HG03196 (cell line): ENCODE data around the gene SUCLG1.
"Not testable (repeated sequence)": the region's sequence is repeated elsewhere in the genome, so short reads cannot be mapped to it uniquely, and the experiment has no call there.

Experiments
- ATAC-seq: cut with Tn5 transposase; IDR thresholded peaks from one replicate; pipeline ENCODE4 v1.9.1; 2021; ENCODE audit not compliant: unreplicated experiment

SUCLG1 gene

GRCh38 chr2:84424152-84424551, 34.9 kb downstream of the SUCLG1 start:
- no peak for ATAC-seq

DNA sequence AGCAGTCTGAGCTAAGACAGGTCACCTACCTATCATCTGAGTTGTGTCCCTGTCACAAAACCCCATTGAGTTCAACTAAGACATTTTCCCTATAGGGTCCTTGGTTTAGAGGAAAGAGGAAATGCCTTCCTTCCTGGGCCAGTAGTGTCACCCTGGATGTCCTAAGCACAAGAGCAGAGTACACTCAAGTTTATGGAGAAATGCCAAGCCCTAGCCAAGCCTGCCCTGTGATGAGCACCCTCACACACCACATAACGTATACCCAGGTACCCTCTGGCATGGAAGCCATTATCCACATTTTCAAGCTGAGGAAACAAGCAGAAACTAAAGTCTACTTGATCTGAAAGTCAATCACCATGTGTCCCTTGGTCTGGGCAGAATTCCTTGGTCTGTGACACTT, 37.3 kb downstream of the SUCLG1 start:
- no peak for ATAC-seq

DNA sequence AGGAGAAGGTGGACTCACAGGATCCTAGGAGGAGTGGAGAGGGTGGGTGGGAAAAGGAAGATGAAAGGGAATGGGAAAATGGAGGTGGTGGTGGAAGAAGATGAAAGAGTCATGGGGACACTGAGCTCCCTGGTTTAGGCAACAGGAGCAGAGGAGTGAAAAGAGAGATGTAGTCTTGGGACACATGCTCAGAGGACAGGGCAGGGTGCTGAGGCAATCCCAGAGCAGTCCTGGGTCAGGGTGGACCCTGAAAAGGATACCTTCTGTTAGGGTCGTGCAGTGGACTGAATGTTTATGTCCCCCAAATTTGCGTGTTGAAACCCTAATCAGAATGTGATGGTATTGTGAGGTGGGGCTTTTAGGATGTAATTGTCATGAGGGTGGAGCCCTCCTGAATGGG, 37.9 kb downstream of the SUCLG1 start:
- ATAC-seq: no peak

GRCh38 chr2:84417453-84418145, 41.5 kb downstream of the SUCLG1 start:
- ATAC-seq: no peak

GRCh38 chr2:84409531-84409930, 49.5 kb downstream of the SUCLG1 start:
- no peak for ATAC-seq

GRCh38 chr2:84402111-84402510, 57.0 kb downstream of the SUCLG1 start:
- not testable (repeated sequence) for ATAC-seq

- not testable (repeated sequence) for ATAC-seq
Observed at GRCh38 chr2:84399839-84400238, 59.2 kb downstream of the SUCLG1 start.

DNA sequence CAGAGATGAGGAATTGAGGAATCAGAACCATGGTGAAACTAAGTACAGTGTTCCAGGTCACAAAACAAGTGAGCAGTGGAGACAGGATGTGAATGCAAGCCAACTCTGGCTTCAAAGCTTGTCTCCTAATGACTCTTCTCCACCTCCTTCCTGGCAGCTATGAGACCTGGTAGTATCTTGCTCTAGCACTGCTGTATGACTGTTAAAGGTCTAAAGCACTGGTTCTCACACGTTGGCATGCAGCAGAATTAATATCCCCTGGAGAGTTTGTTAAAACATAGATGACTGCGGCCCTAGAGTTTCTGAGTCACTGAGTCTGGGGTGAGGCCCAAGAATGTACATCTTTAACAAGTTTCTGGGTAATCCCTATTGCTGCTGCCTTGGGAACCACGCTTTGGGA, 63.3 kb downstream of the SUCLG1 start:
- no peak for ATAC-seq

- ATAC-seq: no peak
Observed at GRCh38 chr2:84394628-84395027, 64.5 kb downstream of the SUCLG1 start.

DNA sequence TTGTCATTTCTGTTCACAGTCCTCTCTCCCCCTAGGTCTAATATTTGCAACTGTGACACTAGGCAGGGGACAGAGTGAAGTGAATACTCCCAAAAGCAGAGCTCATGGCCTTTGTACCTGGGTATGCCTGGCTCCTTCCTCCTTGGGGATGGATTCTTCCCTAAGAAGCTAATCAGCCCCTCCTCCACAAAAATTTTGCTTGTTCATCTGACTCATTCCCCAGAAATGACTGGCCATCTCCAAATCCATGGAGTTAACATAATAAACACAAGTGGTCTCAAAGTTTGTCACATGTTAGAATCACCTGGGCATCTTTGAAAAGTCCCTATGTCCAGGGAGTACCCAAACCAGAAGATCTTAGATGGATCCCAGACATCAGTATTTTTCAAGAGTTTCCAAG, 65.3 kb downstream of the SUCLG1 start:
- ATAC-seq: no peak

DNA sequence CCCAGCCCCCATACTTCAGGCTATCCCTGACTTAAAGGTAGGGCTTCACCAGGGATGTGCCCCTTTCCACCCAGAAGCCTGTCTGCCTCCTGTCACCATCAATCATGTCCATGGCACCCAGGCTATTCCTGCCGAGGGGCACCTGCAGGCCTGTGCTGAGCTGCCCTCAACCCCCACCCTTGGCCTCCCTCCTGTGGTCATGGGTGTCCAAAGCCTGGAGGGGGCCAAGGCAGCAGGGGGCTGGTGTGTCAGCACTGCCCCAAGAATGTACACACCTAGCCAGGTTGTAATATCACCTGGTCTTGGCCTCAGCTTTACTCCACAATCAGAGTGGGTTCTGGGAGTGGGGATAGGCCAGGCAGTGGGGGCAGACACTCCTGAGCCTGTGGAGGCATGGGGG, 69.3 kb downstream of the SUCLG1 start:
- ATAC-seq: no peak

DNA sequence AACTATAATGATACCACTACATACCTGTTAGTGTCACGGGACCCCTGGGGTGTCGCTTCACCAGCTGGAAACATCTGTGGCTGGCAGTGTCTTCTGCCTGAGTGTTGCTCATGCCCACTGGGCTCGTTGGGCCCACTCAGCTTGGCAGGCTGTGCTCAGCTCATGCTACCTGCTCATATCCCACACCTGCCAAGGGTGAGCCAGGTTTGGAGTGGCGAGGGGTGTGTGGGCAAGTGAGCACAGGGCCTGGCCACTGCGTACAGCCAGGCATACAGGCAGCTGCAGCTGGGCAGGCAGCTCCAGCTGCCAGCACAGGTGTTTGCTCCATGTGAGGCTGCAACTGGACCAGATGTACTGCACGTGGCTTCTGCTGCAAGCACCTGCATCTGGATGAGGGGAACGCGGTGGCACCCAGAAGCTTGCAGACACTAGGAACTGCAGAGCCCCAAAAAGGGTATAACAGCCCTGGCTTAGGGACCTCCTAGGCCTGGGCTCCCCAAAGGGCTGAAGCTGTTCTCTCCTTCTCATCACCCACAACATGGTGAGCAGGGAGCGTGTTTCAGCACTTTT, 70.1 kb downstream of the SUCLG1 start:
- no peak for ATAC-seq

- ATAC-seq: no peak
Observed at GRCh38 chr2:84388133-84388532, 70.9 kb downstream of the SUCLG1 start.

GRCh38 chr2:84386336-84387040, 72.6 kb downstream of the SUCLG1 start:
- no peak for ATAC-seq

DNA sequence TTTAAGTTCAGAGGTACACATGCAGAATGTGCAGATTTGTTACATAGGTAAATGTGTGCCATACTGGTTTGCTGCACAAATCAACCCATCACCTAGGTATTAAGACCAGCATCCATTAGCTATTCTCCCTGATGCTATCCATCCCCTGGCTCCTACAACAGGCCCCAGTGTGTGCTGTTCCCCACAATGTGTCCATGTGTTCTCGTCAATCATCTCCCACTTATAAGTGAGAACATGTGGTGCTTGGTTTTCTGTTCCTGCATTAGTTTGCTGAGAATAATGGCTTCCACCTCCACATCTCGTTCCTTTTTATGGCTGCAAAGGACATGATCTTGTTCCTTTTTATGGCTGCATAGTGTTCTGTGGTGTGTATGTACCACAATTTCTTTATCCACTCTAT, 75.8 kb downstream of the SUCLG1 start:
- ATAC-seq: no peak

DNA sequence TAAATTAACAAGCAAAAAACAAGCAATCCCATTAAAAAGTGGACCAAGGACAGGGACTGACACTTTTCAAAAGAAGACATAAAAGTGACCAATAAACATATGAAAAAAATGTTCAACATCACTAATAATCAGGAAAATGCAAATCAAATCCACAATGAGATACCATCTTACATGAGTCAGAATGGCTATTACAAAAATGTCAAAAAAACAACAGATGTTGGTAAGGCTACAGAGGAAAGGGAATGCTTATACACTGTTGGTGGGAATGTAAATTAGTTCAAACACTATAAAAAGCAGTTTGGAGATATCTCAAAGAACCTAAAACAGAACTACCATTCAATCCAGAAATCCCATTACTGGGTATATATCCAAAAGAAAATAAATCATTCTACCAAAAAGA, 78.2 kb downstream of the SUCLG1 start:
- no peak for ATAC-seq

- ATAC-seq: no peak
Observed at GRCh38 chr2:84378960-84379359, 80.1 kb downstream of the SUCLG1 start.

GRCh38 chr2:84375020-84375419, 84.1 kb downstream of the SUCLG1 start:
- ATAC-seq: no peak

- ATAC-seq: no peak
Observed at GRCh38 chr2:84373866-84374265, 85.2 kb downstream of the SUCLG1 start.
